ENCODE data around the gene ST3GAL4. TPM values are rescaled to one million over a fixed set of nuclear protein-coding genes. Genes with fewer than 3 reads are reported as not detected.

ST3GAL4 gene
- total RNA-seq, 1 experiment from 2014 or later: 13.1 TPM

GRCh38 chr11:126436209-126436755 is 80.8 kb downstream of the ST3GAL4 start:
- DNase-seq (ENCODE audit: low read depth, low spot score) (no peak), ATAC-seq (no peak)
- no TSS peak for BruUV-seq (replicated peaks)
- POLR2A ChIA-PET: no interaction called here
- H3K4me1 ChIP-seq (ENCODE audit: control insufficient read depth in 1 of 2, insufficient read depth in 2 of 2, low read length in 2 of 2): peaks cover 0 to 15% of the 10 kb centered on the region in 2 experiments; a peak in 2 of 4 replicates
- H3K9me2 ChIP-seq (ENCODE audit: insufficient read depth): no peaks in the 10 kb centered on the region
- TF ChIP-seq ELF1 (IDR thresholded peaks at IDR 0.05; ENCODE audit: borderline replicate concordance, low read depth) (no peak), YY1 (IDR thresholded peaks at IDR 0.05; ENCODE audit: extremely low read depth, insufficient replicate concordance, low read depth, low read length) (no peak), EZH2phosphoT487 (IDR thresholded peaks at IDR 0.05; ENCODE audit: borderline replicate concordance) (no peak)
- no peak overlapping the region for H3K27ac ChIP-seq (ENCODE audit: low read depth, low read length)
- H3K4me2 ChIP-seq (ENCODE audit: low read length): no peak overlapping the region
- H3K9me3 ChIP-seq (ENCODE audit: control insufficient read depth in 1 of 2, insufficient read depth in 1 of 2, low read depth in 1 of 2, low read length in 2 of 2): no peaks in the 10 kb centered on the region
- no peak overlapping the region for H3K9ac ChIP-seq (ENCODE audit: low read length)
- CTCF ChIA-PET: no interaction called here
- RAD21 ChIA-PET (ENCODE audit: low non-redundant PET in 1 of 2, low total read pairs in 2 of 2, uncharacterized antibody in 2 of 2, unreplicated experiment in 2 of 2): no interaction called here
- H3K79me2 ChIP-seq (ENCODE audit: insufficient read depth, low read length): no peaks in the 10 kb centered on the region
- intact Hi-C loops (cut with micrococcal nuclease): no loop called here
- no peaks in the 10 kb centered on the region for H4K20me1 ChIP-seq (ENCODE audit: insufficient read depth)
- no peak overlapping the region for H2AFZ ChIP-seq (ENCODE audit: low read depth, low read length, poor library complexity, severe bottlenecking)
- peaks cover 2% of the 10 kb centered on the region; the same call in 1 of the 2 replicates for H3K27me3 ChIP-seq (ENCODE audit: insufficient read depth, low read length)
- no peaks in the 10 kb centered on the region for H3K36me3 ChIP-seq (ENCODE audit: control insufficient read depth in 1 of 2, insufficient read depth in 2 of 2, low read length in 2 of 2)
- no peak overlapping the region for H3K4me3 ChIP-seq (replicated peaks in 1 of 2; ENCODE audit: low read depth in 1 of 2, low read length in 2 of 2)

- no TSS peak for BruUV-seq (replicated peaks)
- peaks cover 0 to 5% of the 10 kb centered on the region in 2 experiments; a peak in 1 of 4 replicates for H3K4me1 ChIP-seq (ENCODE audit: control insufficient read depth in 1 of 2, insufficient read depth in 2 of 2, low read length in 2 of 2)
- ATAC-seq (no peak), DNase-seq (ENCODE audit: low read depth, low spot score) (no peak)
- no peak overlapping the region for H3K9ac ChIP-seq (ENCODE audit: low read length)
- H4K20me1 ChIP-seq (ENCODE audit: insufficient read depth): no peaks in the 10 kb centered on the region
- H3K4me3 ChIP-seq (replicated peaks in 1 of 2; ENCODE audit: low read depth in 1 of 2, low read length in 2 of 2): no peak overlapping the region
- CTCF ChIA-PET: no interaction called here
- POLR2A ChIA-PET: no interaction called here
- no peak overlapping the region for H3K27ac ChIP-seq (ENCODE audit: low read depth, low read length)
- no peak overlapping the region for H3K4me2 ChIP-seq (ENCODE audit: low read length)
- no peak overlapping the region for H2AFZ ChIP-seq (ENCODE audit: low read depth, low read length, poor library complexity, severe bottlenecking)
- no peaks in the 10 kb centered on the region for H3K79me2 ChIP-seq (ENCODE audit: insufficient read depth, low read length)
- no peak for TF ChIP-seq POLR2AphosphoS5 (IDR thresholded peaks at IDR 0.05; ENCODE audit: low read depth, low read length)
- no peak for TF ChIP-seq EGR1 (IDR thresholded peaks at IDR 0.05; ENCODE audit: low read depth)
- no peak for TF ChIP-seq RAD21 (IDR thresholded peaks at IDR 0.05; ENCODE audit: low read depth)
- no peak for TF ChIP-seq JUND (IDR thresholded peaks at IDR 0.05)
- no peak for TF ChIP-seq EZH2 (IDR thresholded peaks at IDR 0.05)
- no peaks in the 10 kb centered on the region for H3K36me3 ChIP-seq (ENCODE audit: control insufficient read depth in 1 of 2, insufficient read depth in 2 of 2, low read length in 2 of 2)
- intact Hi-C loops (cut with micrococcal nuclease): no loop called here
- RAD21 ChIA-PET (ENCODE audit: low non-redundant PET in 1 of 2, low total read pairs in 2 of 2, uncharacterized antibody in 2 of 2, unreplicated experiment in 2 of 2): no interaction called here
- peaks cover 7% of the 10 kb centered on the region; the same call in 1 of the 2 replicates for H3K27me3 ChIP-seq (ENCODE audit: insufficient read depth, low read length)
- no peaks in the 10 kb centered on the region for H3K9me3 ChIP-seq (ENCODE audit: control insufficient read depth in 1 of 2, insufficient read depth in 1 of 2, low read depth in 1 of 2, low read length in 2 of 2)
- no peaks in the 10 kb centered on the region for H3K9me2 ChIP-seq (ENCODE audit: insufficient read depth)
These were observed 82.2 kb downstream of the ST3GAL4 start for GRCh38 chr11:126437731-126438130.

Measured in HCT116 (cell line).